HUDEP-2 (cell line): ENCODE data around the gene ANXA6.
A peak's percentile ranks its signal among the peaks of the same experiment; 100 is the strongest.

Experiments used
- DNase-seq, 76 experiments: peaks; one replicate each; lab custom pipeline; 2025; ENCODE audit not compliant: unreplicated experiment in 76 of 76; lab: John Stamatoyannopoulos, UW

The ANXA6 gene

DNA sequence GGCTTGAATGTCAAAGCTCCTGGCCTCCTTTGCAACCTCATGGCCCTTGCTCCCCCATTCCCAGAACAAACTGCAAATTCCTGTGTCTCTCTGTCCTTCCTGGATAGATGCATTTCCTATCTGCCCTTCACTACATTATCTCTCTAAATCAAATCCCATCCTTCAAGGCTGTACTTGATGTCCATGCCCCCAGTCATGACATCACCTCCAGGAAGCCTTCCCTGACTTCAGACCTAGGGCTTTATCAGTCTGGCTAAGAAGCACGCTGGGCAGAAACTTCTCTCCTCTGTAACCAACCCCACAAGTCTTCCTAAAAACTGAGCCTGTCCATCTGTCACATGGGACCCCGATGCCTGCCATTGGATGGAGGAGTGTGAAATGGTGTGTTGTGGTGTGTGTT, 51.1 kb downstream of the ANXA6 start:
- DNase-seq: no peak

DNA sequence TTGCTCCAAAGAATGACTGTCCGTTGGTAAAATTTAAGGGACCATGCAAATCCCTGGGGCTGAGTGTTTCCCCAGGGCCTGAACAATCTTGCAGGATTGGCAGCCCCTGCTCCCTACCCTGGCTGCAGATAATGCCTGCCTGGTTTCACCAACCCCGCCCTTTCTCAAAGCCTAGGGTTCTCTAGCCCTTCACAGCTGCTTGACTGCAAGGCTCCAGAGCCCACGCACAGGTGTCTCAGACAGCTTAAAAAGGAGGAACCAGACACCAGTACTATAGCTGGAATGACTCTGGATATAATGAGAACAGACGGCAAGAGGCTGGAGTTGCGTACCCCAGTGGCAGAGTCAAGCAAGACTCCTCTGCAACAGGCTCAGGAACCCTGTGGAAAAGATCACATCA, 51.5 kb downstream of the ANXA6 start:
- peak in 14 of 76 experiments; percentile 4 to 26 (median 14) for DNase-seq

DNA sequence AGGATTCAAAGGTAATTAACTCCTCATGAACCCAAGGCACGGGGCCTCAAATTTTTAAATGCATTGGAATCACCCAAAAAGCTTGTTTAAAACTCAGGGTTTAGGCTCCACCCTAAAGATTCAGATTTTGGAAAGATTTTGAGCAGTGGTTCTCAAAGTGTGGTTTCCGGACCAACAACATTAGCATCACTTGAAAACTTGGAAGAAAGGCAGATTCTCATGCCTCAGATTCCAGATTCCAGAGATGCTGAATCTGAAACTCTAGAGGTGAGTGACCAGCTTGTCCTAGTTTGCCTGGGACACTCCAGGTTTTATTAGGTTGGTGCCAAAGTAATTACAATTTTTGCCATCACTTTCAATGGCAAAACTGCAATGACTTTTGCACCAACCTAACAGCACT, 52.0 kb downstream of the ANXA6 start:
- no peak for DNase-seq

DNA sequence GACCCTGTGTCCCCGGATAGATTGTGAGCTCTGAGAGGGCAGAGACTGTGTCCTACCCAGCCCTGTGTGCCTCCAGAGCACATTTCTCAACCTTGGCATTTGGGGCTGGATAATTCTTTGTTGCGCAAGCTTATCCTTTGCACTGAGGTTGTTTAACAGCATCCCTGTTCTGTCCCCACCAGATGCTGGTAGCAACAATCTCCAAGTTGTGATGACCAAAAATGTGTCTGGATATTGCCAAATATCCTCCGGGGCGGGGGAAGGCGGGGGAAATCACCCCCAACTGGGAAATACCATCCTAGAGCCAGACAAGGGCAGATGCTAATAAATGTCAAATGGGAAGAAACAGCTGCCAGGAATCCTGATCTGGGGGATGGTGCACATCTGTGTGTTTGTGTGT, 52.8 kb downstream of the ANXA6 start:
- no peak for DNase-seq

DNA sequence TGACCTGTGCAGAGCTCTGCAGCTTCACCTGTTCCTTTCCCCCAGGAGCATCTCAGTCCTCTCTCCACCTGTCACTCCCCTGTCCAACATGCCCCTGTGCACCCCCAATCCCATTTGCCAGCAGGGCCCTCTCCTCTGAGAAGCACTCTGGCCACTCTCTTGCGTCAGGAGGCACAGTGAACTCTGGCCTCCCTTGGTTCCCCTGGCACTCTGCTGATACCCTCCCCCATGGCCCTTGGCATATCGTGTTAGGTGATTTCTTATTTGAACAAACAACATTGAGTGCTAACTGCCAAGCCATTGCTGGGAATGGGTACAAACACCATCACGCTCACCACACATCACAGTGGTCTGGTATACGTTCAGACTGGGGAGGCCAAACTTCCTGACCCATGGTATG, 55.8 kb downstream of the ANXA6 start:
- DNase-seq: peak in 3 of 76 experiments; percentile 31 to 43 (median 32)

DNA sequence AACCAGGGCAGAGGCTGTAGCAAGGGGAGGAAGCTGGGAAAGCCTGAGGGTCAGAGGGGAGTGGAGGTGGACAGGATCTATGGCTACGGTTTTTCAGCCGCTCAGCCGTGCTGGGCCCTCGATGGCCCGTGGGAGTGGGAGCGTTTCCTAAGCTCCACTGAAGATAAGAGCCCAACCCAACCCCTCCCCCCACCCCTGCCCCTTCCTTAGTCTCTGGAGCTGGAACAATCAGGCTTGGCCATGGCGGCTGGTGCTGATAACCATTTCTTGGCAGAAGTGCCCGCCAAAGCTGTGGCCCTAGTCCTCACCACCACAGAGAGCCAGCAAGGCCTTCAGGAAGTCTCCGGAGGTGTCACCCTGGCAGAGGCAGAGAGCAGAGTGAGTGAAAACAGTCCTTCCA, 56.4 kb downstream of the ANXA6 start:
- peak in 74 of 76 experiments; percentile 20 to 89 (median 68) for DNase-seq

DNA sequence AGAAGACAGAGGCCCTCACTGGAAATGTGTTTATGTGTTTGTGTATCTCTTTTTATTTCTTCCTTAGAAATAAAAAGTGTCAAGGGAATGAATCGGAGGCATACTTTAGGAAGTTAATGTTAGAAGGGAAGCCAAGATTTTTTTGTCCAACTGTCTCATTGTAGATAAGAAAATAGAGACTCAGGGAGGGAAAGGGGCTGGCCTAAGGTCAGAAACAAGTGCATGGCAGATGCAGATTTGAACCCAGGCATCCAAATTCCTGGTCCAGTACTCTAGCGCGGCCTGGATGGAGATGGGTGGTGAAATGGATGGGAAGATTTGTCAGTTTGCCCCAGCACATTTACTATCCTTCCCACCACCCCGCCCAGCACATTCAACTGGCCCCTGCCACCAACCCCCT, 56.9 kb downstream of the ANXA6 start:
- peak in 20 of 76 experiments; percentile 10 to 69 (median 40) for DNase-seq

DNA sequence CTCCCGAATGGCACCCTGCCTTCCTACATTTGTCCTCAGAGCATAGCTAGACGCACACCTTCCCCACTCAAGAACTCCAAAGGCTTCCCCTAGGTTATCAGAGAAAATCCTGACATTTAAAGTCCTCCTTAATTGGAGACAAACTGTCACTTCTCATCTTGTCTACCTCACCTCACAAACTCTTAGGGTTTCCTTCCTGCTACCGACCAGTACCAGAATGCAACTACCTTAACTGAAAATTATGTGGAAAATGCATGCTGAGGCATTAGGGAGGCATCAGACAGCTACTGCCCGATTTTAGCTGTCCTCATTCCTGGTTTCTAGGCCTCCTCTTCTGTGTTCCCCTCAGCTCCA, 58.8 kb downstream of the ANXA6 start:
- DNase-seq: no peak

DNA sequence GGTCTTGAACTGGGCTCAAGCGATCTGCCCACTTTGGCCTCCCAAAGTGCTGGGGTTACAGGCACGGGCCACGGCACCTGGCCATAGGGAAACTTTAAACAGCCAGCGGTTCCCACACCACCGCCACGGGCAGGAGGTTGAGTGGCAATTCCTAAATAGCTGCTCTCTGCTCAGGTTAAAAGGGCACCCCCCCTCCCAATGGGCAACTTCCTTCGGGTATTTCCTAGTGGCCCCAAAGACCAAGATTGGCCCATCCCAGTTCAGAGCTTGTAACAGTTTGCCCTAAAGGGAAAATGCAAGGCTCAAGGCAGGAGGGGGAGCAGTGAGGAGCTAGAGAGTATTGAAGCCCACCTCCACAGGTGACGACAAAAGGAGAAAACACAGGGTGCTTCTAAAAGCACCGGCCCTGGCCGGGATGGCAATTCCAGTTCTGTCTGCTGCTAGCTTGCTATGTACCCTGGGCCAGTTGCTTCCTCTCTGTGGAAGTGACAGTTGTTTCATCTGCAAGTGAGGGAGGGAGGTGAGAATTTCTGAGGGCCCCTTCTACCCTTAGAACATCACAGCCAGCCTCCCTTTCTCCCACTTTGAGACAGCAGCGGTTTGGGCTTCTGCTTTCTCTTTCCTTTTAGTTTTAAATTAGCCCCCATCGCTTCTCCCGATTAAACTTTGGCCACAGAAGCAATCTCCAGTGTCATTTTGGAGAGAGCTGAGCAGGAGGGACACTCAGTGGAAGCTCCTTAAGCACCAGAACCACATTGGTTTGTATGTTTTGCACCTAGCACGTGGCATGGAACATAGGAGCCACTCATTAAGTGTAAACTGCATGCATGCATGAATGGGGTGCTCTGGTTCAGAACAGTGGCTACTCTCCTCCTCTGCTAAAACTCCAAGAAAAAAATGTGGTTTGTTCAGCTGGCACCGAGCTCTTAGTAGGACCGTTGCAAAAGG, 59.5 kb downstream of the ANXA6 start:
- DNase-seq: no peak

DNA sequence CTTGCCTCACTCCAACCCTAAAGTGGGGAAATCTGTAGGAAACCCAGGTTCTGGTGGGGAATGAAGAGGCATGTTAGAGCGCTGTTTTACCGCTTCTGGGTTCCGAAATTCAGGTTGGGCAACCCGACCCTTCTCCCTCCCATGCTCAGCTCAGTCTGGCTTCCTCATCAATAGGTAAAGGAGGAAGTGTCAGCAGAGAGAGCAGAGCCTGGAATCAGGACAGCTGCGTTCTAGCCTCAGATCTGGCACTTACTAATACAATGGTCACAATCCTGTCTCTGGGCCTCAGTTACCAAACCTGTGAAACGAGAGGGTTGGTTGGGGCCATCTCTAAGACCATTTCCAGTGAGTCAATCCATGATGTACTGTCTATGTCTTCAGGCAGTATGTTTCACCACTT, 60.5 kb downstream of the ANXA6 start:
- DNase-seq: no peak

DNA sequence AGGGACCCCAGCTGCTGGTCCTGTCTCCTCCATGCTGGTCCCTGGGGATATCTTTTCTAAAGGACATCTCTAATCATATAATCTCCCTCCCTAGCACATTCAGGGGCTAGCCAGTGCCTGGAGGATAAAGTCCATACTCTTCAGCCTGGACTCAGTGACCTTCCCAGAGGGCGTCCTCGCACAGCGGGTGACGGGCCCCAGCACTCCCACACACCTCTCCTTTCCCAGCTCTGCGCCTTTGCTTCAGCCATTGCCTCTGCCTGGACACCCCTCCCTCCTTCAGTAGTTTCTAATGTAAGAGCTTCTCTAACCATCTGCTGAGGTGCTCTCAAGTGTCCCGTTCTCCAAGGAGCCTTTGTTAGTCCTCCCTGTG, 61.6 kb downstream of the ANXA6 start:
- no peak for DNase-seq

DNA sequence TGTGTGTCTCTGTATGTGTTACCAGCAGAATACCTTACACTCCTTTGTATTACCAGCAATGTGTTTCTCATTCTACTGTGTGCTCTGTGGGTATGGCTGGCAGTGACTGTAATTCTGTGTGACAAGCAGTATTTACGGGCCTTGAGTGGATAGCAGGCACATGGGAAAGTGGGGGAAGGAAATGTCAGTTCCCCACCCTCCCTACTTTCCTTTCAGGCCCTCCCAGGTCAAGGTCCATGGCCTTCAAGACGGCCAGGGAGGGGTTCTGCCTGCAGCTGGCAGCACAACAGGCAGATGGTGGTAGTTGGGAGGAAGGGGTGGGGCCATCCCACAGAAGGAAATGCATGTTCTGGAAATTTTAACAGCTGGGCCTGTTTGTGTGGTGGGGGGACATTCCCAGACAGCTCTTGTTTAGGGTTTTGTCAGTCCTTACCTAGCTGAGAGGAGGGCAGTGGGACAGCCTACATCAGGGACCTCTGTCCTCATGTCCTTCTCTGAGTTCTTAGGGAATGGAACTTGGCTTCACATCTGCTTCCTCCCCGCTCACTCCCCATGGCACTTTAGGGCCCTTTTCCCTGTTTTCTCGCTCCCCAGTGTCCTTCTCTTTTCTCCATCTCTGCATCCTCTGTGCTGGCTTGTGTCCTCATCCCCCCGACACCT, 62.1 kb downstream of the ANXA6 start:
- no peak for DNase-seq

DNA sequence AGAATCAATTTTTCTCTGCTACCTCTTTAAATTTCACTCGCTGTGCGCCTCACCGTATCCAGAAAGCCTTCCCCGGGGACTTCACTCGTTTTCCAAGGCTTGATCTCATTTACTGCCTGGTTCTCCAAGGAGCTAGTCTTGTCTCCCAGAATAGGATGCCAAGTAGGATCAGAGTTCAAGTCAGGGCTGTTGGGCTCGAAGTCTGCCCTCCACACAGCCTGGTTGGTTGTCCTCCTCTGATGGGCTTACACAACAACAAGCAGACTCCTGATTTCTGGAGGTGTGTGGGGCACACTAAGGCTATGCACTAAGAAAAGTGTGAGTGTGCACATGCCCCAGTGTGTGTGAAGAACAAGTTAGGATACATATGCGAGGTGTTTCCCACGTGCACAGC, 62.7 kb downstream of the ANXA6 start:
- no peak for DNase-seq

DNA sequence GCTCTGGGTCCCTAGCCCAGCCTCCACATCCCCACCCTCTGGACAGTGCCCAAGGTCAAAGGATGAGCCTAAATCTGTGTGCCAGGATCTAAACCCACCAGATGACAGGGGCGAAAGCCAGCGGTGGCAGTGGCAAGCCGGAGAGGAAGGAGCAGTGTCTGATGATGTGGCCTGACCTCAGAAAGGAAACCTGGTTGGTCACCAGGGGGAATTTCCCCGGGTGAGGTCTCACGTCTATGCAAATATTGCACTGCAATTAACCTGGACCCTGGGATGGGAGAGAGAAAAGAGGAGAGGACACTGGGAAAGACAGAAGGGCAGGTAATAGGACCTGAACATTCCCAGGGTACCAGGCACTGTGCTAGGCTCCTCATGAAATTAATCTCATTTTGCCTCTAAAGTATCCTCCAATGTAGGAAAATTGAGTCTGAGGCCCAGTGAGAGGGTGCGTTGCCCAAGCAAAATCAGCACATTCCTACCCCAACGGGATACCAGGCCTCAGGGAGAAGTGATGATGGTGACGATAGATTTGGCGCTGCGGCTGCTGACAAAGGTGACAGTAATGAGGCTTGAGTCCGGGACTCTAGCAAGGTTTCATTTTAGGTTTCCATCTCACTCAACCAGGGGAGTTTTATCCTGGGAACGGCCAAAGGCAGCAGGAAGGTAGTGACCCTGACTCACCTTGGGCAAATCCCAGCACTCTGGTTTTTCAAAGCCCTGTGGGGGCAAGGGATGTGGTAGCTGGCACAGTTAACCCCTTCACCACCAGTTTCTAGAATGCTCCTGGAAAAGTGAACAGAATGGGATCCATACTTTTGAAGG, 63.3 kb downstream of the ANXA6 start:
- DNase-seq: no peak

DNA sequence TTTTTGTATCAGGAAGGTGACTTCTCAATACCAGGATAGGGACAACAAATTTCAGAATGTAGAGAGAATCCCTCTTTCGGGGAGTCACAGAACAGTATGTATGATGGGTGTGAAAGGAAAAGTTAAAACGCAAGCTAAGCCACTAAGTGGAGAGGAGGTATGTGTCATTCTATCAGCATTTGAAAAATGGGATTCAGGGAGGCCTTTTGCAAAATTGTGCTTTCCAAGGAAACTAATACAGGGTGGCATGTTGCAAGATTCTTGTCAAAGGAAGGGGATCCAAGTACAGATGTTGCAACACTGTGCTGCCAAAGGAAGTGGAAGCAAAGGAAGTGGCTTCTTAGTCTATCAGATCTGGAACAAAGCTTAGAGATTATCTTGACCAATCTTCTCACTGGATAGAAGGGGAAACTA, 64.1 kb downstream of the ANXA6 start:
- no peak for DNase-seq

DNA sequence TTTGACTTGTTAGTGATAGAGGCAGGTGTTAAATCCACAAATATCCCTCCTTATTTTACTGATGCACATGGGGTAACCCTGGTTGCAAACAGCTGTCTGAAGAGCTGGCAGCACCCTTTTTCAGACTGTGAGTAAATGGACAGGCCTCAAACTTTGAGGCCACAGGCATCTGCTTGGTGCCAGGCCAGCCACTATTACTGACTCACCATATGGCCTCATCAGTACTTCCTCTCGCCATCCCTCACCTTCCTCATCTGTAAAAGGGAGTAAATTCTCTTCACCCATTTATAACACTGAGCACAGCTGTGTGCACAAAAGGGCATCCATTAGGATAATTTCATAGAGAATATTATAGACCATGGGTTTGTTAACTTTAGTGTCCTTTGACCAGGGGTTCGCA, 64.8 kb downstream of the ANXA6 start:
- DNase-seq: peak in 3 of 76 experiments; percentile 8 to 15 (median 11)

DNA sequence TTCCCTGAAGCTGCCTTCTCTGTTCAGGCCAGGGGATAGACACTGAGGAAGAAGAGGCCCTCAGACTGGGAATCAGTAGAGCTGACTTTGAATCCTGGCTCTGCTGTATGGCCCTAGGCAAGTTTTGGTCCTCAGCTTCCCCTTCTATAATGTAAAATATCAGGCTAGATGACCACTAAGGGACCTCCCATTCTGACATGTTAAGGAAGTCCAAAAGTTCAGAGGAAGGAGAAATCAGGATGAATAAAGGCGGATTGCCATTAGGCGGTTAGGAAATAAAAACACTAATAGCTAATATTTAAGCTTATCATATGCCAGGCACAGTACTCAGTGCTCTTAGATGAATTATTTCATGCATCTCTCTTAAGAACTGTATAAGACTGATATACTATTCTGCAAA, 67.9 kb downstream of the ANXA6 start:
- no peak for DNase-seq

DNA sequence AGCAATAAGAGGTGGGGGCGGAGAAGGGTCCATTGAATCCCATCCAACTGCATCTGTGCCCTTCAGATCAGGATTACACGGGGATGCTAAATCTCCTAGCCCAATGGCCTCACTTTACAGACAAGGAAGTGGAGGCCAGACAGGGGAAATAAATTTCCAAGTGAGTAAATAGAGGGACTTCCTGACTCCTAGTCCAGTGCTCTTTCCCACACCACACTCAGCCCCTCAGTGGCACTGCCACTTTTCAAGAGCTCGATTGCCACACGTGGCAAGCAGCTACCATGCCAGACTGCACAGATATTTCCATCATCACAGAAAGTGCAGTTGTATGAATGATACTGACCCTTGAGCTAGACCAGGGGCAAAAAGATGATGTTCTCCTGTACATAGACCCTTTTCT, 68.6 kb downstream of the ANXA6 start:
- DNase-seq: no peak

DNA sequence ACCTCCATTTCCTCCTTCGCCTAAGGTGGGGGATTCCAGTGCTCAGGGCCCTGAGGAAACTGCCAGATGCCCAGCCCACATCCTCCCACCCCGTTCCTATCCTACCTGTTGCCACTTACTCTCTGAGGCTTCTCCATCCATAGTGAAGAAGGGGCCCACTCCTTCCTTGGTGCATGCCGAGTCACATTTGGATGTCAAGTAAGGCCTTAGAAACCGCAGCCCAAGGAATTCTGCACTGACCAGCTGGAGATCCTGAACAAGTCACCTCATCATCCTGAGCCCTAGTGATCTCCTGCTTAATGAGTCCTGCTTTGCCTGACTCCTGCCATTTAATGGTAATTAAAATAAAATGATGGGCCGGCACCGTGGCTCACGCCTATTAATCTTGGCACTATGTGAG, 70.1 kb downstream of the ANXA6 start:
- DNase-seq: no peak

DNA sequence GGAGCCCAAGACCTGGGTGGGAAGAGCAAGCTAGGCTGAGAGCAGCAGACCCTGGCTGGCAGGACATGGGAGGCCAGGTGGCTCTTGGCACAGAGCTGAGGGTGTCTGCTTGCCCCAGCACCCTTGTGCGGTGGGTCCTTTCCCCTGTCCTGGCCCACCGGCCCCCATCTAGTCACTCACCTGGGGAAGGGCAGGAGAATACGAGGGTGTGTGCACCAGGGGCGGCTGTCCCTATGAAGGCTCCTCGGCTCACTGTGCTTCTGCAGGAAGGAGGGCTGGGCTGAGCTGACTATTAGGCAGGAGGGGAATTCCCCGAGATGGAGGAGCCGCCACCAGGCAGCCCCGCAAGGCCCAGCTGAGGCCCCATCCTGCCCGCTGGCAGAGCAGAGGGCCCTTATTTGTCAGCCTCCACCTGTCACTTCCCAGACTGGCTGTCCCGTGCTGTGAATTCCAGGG, 70.6 kb downstream of the ANXA6 start:
- DNase-seq: no peak

DNA sequence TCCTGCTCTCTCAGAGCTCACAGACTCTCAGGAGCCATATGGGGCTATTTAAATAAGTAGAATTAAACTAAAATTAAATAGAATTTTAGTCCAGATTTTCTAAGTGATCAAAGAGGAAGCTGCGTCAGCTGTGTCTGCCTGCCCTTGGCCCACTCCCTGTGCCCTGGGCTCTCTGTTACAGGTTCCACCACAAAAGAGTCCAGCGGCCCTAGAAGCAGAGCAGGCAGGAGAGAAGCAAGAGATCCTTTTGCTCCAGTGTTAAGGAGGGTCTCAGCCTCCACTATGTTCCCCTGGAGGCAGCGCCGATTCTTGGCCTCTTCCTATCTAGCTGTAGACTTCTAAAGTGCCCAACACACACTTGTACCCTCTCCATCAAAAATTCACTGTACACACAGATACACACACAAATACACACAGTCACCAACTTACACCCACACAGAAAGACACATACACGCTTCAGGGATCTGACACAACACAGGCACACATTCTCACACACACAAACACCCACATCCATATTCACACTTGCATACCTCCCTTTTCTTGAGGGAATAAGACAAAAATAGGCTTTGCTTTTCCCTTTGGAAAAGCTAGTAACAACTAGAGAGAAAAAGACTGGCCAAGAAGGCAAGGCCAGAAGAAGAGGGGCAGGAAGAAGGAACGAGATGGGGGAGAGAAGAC, 71.2 kb downstream of the ANXA6 start:
- DNase-seq: no peak
